GM04504 (cell line): ENCODE measurements around the gene ALDH3B1.

Source experiments
- DNase-seq: peaks from one replicate; pipeline ENCODE4 v3.0.0-alpha.2; 2012; ENCODE audit warnings: low read depth

The ALDH3B1 gene

DNA sequence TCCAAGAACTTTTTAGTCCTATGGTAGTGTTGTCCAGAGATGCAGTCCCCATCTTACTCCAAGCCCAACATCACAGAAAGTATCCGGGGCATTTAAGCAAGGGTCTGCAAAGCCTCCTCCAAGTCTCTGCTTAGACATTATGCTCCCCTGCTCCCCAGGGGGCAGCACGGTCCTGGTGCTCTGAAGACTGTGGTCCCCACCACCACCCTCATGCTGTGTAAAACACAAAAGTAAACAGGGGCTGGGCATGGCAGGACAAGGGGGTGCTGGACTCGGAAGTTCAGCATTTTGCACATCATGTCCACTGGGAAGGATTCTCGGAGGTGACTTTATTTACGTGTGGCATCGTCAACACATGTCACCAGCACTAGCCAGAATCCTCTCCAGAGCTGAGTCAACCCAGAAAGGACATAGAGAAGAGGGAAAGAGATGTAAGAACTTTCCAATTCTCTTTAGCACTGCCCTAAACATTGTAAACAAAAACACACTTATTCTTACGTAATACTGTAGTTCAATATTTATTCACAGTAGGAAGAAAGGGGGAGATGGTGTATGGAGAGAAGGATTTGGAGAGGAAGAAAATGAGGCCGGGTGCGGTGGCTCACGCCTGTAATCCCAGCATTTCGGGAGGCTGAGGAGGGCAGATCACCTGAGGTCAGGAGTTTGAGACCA lies 66.4 kb downstream of the ALDH3B1 start:
- no peak for DNase-seq

DNA sequence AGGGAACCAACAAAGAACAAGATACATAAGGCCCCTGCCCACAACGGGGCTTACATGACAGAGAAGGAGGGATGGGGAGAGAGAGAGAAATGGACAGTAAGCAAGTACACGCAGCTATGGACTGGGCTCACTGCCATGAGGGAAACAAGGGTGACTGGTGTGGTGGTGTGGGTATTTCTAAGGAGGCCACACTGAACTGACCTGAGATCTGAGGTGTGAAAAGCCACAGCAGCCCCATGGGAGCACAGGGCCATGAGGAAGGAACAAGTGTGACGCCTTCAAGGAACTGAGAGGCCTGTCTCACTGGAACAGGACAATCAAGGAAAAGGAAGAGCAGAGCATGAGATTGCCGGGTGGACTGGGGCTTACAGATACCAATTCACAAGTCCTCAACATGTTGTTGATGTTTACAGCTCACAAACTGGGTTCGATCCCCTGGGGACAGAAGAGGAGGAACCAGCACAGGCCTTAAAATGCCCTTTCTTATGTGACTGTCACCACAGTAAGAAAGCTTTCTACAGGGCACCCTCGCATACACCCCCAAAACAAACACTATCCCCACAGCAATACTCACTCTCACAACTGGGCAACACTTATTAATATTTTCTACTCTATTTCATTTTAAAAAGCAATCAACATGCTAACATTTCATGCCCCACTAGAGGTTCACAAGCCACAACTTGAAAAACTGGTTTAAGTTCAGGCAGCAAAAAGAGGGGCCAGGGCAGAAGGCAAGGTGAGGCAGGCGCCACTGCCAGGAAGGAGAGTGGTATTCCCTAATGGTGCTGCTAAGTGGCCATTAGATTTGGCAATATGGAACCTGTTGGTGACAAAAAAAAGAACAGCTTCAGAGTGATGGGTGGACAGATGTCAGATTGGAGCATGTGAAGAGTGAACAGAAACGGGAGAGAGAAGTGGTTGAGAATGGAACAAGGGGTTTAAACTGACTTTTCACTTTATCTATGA lies 67.8 kb downstream of the ALDH3B1 start:
- DNase-seq = no peak
